Prostate gland (tissue), 2 donors: ENCODE data around the gene ARL13A.

Source experiments
- POLR2A ChIP-seq: fragments of 450-650 bp; IDR thresholded peaks from one replicate; pipeline ENCODE4 v1.6.1; 2016; ENCODE audit warnings: antibody characterized with exemption, mild to moderate bottlenecking
- TF ChIP-seq, protein P1 (sequence below), 4 experiments: fragments of 200-600 bp in 2 of 4; fragments of 450-650 bp in 2 of 4; sonication (generic) in 2 of 4; IDR thresholded peaks; 1 replicate in 3 of 4; 2 replicates in 1 of 4; pipeline ENCODE4 v1.5.1; 2016 to 2019; ENCODE audit warnings: antibody characterized with exemption in 4 of 4, mild to moderate bottlenecking in 2 of 4, moderate library complexity in 2 of 4

DNA sequence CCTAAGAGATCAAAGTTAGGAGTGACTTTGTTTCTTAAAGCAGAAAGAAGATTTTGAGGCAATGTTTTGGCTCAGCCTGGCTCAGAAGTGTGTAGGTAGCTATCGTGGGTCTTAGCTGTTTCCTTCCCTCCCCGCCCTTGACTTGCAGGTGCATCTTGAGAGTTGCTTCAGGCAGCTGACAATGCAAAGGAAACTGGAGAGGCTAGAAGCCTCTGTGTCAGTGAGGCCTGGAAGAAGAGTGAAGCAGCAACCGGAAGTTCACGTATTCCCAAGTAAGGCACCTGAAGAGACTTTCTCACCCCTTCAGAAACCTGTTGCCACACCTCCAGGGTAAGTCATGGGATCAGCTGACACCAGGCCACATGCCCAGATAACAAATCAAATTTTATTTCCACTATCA lies 30.2 kb upstream of the ARL13A start:
- TF ChIP-seq, protein P1, sequence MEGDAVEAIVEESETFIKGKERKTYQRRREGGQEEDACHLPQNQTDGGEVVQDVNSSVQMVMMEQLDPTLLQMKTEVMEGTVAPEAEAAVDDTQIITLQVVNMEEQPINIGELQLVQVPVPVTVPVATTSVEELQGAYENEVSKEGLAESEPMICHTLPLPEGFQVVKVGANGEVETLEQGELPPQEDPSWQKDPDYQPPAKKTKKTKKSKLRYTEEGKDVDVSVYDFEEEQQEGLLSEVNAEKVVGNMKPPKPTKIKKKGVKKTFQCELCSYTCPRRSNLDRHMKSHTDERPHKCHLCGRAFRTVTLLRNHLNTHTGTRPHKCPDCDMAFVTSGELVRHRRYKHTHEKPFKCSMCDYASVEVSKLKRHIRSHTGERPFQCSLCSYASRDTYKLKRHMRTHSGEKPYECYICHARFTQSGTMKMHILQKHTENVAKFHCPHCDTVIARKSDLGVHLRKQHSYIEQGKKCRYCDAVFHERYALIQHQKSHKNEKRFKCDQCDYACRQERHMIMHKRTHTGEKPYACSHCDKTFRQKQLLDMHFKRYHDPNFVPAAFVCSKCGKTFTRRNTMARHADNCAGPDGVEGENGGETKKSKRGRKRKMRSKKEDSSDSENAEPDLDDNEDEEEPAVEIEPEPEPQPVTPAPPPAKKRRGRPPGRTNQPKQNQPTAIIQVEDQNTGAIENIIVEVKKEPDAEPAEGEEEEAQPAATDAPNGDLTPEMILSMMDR (IDR thresholded peaks at IDR 0.05): no peak
- TF ChIP-seq POLR2A: no peak
